NCI-H1694 (cell line): ENCODE measurements around the gene BORA.
"Not testable (repeated sequence)": the region's sequence is repeated elsewhere in the genome, so short reads cannot be mapped to it uniquely, and the experiment has no call there.

Experiments
- DNase-seq: peaks from one replicate; lab custom pipeline; 2025; lab: John Stamatoyannopoulos, UW

Gene BORA

DNA sequence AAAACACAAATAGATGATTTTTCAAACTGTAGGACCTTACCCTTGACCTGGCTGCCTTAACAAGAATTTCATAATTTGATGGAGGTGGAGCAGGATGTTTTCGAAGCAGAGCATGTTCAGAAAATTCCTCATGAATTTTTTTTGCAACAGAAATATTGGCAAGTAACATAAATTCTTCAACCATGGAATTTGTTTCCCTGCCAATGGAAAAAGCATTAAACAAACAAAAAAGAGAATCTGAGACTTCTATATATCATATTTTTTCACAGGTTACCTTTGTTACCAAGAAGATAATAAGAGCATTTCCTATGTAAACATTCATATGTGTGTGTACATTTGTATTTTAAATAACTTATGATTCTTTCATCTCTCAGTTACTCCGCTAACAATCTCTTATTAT, 35.7 kb downstream of the BORA start:
- no peak for DNase-seq

DNA sequence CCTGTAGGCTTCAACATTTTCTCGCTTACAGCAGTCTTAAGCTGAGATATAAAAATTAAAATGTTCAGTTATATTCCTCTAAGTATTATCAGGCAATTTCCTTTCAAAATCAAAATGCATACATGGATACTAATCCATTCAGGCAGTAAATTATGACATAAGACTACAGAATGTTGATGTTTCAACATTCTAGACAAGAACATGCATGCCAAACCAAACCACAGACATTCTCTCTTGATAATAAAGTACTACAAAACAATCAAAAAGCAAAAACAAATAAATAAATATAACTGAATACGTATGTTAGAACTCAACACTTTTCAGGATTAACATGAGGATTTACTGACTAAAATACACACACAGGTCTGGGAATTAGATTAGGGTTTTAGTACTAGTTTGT, 46.3 kb downstream of the BORA start:
- DNase-seq, result no peak

DNA sequence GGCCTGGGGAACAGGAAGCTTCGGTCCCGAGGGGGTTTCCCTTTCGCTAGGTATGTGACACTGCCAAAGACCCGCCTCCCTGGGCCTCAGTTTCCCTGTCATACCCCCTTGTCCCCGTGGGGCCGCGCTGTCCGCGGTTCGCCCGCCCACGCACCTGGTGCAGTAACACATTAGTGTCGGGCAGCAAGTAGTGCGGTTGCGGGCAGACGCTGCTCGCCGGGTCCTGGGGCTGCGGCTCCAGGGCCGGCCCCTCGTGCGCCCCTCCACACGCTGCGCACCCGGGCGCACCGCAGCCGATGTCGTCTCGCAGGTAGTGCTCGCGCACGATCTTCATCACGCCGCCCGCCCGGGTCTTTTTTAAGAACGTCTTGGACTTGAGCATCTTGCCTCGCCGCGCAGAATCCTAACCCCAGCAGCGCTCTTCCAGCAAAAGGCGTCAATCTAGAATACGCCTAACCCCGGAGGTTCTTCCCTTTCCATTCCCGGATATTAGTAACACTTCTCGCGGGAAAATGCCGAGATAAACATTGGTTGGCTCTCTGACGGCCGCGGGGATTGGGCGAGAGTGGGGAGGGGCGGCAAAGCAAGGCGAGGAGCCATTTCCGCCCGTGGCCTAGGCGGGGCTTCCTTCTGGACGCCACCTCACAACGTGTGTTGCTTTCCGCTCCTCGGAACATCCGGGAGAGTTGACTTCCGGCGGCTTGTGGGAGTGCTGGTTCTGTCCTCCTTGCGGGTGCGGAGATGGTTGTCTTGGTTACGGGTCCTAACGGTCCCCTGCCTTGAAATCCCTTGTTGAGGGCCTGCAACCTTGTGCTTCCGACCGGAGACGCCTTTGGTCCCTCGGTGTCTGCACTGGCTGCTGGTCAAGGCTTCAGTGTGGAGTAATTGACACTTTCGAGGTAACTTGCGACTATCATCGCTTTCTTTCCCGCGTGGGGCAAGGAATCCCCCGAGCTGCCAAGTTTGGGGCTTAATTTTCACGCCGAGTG, 54.0 kb downstream of the BORA start, which contains the start of the genes DIS3 and PIBF1:
DIS3 (minus strand) TSS at position 450 of the 989 bp plus-strand sequence; CDS start at position 382, 68 bp downstream.
PIBF1 (plus strand) TSS at position 683 of the 989 bp plus-strand sequence. CDS start 1,337 bp downstream, outside the sequence.
- peak; percentile 98 for DNase-seq

DNA sequence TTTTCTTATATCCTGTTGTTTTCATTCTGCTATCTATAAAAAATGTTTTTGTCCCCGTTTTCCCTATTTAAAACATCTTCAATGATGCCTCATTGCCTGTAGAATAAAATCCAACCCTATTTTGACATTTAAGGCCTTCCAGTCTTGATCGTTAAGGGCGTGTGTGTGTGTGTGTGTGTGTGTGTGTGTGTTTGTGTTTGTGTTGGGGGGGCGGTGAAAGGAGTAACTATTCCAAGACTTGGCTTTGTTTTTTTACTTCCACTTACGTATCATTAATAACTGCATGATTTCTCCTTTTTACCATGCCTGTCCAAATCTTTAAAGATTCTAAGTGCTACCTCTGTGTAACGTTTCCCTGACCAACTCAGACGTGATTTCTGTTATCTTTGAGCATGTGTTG, 55.0 kb downstream of the BORA start:
- DNase-seq, result no peak

DNA sequence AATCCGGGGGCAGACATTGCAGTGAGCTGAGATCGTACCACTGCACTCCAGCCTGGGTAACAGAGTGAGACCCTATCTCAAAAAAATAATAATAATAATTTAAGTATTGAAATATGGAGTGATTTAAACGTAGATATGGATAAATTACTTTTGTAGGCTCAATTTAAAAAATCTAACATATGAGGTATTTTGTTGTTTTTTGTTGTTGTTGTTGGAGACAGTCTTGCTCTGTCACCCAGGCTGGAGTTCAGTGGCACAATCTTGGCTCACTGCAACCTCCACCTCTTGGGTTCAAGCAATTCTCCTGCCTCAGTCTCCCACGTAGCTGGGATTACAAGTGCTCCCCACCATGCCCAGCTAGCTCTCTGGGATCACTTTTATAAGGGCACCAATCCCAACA, 57.0 kb downstream of the BORA start:
- not testable (repeated sequence) for DNase-seq

DNA sequence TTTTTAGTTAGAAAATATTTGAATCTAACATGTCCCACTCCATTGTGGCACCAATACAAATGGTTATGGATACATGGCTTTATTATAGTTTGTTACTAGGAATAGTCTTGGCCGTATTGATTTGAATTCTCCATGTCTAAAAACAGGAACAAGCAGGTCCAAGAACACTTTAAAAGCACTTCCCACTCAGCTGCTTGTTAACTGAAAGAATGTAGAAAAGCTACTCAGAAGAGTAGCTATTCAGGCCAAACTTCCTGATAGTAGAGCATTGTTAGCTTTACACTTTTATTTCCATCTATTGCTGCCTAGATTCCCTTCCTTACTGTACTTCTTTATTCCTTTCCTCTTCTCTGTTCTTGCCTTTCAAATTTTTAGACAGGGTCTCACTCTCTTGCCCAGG, 61.1 kb downstream of the BORA start:
- DNase-seq, result no peak

DNA sequence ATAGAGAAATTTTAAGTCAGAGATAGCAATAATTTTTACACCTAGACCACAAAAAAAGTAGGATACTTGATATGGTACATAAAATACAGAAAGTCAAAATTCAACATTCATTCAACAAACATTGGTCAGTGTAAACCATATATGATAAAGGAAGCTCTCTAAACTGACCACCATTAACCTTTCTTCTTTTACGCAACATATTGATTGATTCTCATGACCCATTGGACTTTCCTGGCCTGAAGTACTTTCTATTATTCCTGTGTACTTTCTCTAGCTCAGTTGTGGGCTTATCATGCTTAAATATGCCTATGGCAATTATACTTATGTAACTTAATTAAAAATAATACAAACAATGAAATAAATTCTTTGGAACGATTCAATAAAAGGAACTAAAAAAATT, 64.9 kb downstream of the BORA start:
- no peak for DNase-seq

DNA sequence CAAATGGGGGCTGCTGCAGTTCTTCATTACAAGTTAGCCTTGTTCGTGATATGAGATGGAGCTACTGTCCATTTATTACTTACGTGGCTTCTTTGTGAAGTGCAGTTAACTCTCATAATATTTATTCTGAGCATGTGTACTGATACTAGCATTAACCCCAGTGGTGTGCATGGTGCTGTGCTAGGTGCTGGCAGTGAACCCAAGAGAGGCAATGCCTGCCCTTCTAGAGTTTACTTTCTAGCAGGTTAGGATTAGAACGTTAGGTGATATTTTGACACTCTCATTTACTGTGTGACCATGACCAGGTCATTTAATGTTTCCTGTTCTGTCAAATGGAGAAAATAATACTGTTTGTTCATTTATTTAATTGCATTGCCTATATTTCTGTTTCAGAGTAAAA, 71.1 kb downstream of the BORA start:
- DNase-seq, result no peak

DNA sequence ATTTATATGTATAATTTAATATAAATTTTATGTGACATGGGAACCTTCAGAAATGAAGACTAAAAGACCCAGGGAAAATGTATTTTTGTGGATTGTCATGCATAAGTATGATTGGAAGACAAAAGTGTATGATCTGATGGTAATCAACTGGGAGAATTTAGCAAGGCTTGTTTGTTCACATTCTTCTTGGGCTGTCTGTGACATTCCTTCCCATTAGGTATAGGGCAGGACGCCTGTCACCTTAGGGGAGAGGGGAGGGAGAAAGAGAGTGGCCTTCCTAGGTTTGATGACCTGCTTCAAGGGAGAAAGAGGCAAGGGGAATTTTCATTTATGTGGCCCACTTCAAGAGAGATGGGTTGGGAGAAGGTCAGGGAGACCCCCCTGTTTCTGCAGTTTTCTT, 76.6 kb downstream of the BORA start:
- no peak for DNase-seq
